Measurements from ENCODE around the gene MGAT1. TPM values are rescaled to one million over a fixed set of nuclear protein-coding genes. Genes with fewer than 3 reads are reported as not detected.
A peak's percentile ranks its signal among the peaks of the same experiment; 100 is the strongest.
"Not testable (repeated sequence)": the region's sequence is repeated elsewhere in the genome, so short reads cannot be mapped to it uniquely, and the experiment has no call there.

Gene MGAT1
- total and polyA plus RNA-seq, 8 donors = 53.4 to 96.3 (median 68.0) TPM

DNA sequence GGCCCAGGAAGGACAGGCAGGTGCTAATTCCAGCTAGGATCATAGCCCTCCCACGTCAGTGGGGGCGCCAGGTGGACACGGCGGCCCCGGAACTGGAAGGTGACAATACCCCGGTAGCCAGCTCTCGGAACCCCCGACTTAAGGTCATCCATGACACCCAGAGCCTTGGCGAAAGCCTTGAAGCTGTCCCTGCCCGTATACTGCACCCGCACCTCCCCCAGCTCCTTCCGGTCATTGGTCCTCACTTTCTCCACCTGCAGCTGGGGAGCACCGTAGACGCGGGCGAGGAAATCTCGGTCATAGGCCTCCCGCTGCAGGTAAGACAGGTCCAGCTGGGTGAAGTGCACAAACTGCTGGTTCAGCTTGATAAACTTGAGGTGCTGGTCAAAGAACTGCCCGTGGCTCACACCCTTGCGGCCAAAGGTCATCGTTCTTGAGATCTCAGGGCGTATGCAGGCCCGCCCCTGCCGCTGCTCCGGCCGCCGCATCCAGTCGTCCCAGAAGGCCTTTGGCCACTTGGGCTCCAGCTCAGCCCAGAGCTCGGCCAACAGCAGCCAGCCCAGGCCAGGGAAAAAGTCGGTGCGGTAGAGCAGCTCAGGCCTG, 10.9 kb downstream of the MGAT1 start:
- FAIRE-seq (no peak), ATAC-seq (no peak), DNase-seq (no peak)
- no peak overlapping the region for H3K27ac ChIP-seq
- intact Hi-C loops (cut with DNase I) = no loop called here
- TF ChIP-seq, protein P1, sequence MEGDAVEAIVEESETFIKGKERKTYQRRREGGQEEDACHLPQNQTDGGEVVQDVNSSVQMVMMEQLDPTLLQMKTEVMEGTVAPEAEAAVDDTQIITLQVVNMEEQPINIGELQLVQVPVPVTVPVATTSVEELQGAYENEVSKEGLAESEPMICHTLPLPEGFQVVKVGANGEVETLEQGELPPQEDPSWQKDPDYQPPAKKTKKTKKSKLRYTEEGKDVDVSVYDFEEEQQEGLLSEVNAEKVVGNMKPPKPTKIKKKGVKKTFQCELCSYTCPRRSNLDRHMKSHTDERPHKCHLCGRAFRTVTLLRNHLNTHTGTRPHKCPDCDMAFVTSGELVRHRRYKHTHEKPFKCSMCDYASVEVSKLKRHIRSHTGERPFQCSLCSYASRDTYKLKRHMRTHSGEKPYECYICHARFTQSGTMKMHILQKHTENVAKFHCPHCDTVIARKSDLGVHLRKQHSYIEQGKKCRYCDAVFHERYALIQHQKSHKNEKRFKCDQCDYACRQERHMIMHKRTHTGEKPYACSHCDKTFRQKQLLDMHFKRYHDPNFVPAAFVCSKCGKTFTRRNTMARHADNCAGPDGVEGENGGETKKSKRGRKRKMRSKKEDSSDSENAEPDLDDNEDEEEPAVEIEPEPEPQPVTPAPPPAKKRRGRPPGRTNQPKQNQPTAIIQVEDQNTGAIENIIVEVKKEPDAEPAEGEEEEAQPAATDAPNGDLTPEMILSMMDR (IDR thresholded peaks at IDR 0.05) = no peak
- no peak overlapping the region for H3K4me3 ChIP-seq
- H3K4me1 ChIP-seq = peaks cover 15 to 43% (median 16%) of the 10 kb centered on the region in 3 donors
- H3K27me3 ChIP-seq = no peaks in the 10 kb centered on the region
- no peaks in the 10 kb centered on the region for H3K9me3 ChIP-seq
- peaks cover 0 to 28% (median 9%) of the 10 kb centered on the region in 3 donors for H3K36me3 ChIP-seq
- 80 to 89% methylated on average over 31 of the region's 31 CpGs for WGBS, 2 donors

DNA sequence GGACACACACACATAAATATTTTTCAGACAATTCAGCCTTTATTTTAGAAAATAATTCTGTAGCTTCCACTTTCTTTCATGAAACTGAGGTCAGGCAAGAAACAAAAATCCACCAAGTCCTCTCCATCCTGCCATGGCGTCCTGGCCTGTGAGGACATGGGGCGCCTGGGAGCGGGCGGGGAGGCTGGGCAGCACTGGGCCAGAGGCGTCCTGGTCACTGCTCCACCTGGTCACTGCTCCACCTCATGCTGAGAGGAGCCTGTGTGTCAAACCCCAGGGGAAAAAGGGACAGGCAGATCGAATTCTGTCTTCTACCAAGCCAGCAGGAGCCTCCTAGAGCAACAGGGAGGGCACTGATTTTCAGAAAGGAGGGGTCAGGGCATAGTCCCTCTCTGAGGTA, 12.1 kb downstream of the MGAT1 start:
- H3K9me3 ChIP-seq = no peaks in the 10 kb centered on the region
- H3K4me3 ChIP-seq = no peak overlapping the region
- FAIRE-seq (no peak), ATAC-seq (no peak), DNase-seq (no peak)
- peaks cover 13 to 43% (median 27%) of the 10 kb centered on the region in 3 donors for H3K4me1 ChIP-seq
- H3K27ac ChIP-seq = peak overlapping the region in 2 of 4 donors; percentile 47 to 75
- H3K27me3 ChIP-seq = no peaks in the 10 kb centered on the region
- peaks cover 0 to 28% (median 9%) of the 10 kb centered on the region in 3 donors for H3K36me3 ChIP-seq
- WGBS, 2 donors = 83 to 87% methylated on average over 6 of the region's 6 CpGs
- intact Hi-C loops (cut with DNase I) = no loop called here
- TF ChIP-seq, protein P1 (IDR thresholded peaks at IDR 0.05) = no peak

DNA sequence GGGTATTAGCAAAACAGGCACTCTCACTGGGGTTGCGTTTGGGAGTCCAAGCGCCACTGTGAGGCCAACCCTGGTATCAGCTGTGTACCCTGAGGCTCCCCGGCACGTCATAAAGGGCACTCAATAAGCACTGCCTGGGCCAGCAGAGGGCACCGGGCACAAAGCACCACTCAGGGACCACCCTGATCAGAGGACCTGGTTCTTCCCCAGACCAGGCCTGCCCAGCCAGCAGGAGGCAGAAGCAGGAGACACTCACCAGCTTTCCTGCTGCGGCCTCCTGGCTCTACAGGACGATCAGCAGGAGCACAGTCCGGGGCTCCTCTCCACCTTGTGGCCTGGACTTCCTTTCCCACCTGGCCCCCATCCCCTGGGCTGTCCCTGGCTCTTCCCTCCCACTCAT, 12.6 kb downstream of the MGAT1 start:
- FAIRE-seq = no peak
- no peaks in the 10 kb centered on the region for H3K9me3 ChIP-seq
- TF ChIP-seq, protein P1 (IDR thresholded peaks at IDR 0.05) = no peak
- intact Hi-C loops (cut with DNase I) = no loop called here
- ATAC-seq = peak in 3 of 4 donors; percentile 20 to 43 (median 24)
- H3K4me3 ChIP-seq = no peak overlapping the region
- DNase-seq = peak in 2 of 6 donors; percentile 29 to 61
- H3K27me3 ChIP-seq = no peaks in the 10 kb centered on the region
- peaks cover 0 to 28% (median 9%) of the 10 kb centered on the region in 3 donors for H3K36me3 ChIP-seq
- H3K4me1 ChIP-seq = peaks cover 18 to 45% (median 32%) of the 10 kb centered on the region in 3 donors
- WGBS, 2 donors = 58 to 62% methylated on average over 8 of the region's 8 CpGs
- peak overlapping the region in 3 of 4 donors; percentile 47 to 75 (median 55) for H3K27ac ChIP-seq

DNA sequence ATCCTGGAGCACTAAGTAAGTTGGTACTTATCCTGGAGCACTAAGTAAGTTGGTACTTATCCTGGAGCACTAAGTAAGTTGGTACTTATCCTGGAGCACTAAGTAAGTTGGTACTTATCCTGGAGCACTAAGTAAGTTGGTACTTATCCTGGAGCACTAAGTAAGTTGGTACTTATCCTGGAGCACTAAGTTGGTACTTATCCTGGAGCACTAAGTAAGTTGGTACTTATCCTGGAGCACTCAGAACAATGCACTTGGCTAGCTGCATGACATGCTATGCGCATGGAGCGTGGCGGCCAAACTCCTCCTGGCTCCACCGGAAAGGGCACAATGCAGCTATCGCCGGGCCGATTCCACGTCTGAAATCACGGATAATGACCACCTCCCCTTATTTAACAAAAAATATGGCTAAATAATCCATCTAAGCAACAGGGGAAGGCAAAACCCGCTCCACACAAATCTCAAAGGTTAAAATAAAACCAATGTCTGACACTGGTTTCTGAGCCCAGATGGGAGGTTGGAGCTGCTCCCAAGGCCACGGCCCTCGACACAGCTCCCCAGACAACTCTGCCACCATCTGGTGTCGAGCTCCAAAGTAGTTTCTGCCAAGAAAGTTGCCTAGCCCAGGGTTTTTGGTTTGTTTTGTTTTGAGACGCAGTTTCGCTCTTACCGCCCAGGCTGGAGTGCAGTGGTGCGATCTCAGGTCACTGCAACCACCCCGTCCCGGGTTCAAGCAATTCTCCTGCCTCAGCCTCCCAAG, 13.8 kb downstream of the MGAT1 start:
- intact Hi-C loops (cut with DNase I) = loop anchor here in 1 of 3 donors (10.0 kb wide), 1 partner anchor 366 kb away; no protein-coding TSS in a partner anchor

DNA sequence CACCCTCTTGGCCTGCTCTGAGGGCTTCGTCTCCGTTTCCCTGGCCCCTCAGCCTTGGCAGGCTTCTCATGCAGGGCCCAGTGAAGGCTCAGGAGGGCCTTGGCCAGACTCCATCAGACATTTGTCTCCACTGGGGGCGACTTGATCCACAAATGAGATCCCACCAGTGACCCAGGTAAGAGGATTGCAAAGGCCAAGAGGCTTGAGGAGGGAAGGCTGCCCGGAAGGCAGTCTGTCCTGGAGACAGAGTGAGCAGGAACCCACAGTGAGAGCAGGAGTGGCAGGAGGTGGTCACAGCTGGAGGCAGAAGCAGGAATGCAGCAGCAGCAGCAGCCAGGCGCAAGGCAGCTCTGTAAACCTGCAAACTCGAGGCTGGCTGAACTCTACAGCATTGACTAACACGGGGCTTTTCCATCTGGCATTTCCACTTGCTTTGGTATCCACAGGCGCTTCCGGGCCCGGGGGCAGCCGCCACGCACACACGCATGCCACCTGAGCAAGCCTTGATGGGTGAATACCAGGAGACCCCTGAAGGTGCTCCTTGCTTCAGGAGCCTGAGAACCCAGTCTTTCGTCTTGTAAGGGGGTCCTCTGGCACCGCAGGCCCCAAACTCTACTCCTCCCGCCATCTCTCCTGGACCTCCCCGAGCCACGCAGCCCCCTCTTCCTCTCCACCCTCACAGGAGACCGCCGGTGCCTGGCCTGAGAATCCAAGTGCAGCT, 14.7 kb downstream of the MGAT1 start:
- intact Hi-C loops (cut with DNase I) = loop anchor here in 1 of 3 donors (10.0 kb wide), 1 partner anchor 367 kb away; no protein-coding TSS in a partner anchor
- Histone ChIP-seq H3K4me1 (peaks cover 21 to 47% (median 37%) of the 10 kb centered on the region in 3 donors), H3K9me3 (no peaks in the 10 kb centered on the region), H3K36me3 (peaks cover 0 to 27% (median 9%) of the 10 kb centered on the region in 3 donors), H3K4me3 (no peak overlapping the region), H3K27ac (peak overlapping the region in 2 of 4 donors; percentile 75 to 87), H3K27me3 (no peaks in the 10 kb centered on the region)
- 76 to 81% methylated on average over 20 of the region's 20 CpGs for whole genome bisulfite sequencing, 2 donors
- FAIRE-seq (no peak), ATAC-seq (no peak), DNase-seq (peak in 1 of 6 donors; percentile 57)
- TF ChIP-seq, protein P1 (IDR thresholded peaks at IDR 0.05) = no peak

More for the DNA sequence above, 13.8 kb downstream of the MGAT1 start:
- DNase-seq = peak in 5 of 6 donors; percentile 77 to 87 (median 82)
- 32 to 34% methylated on average over 19 of the region's 19 CpGs for WGBS, 2 donors
- H3K4me3 ChIP-seq, FAIRE-seq, H3K27me3 ChIP-seq, H3K9me3 ChIP-seq: not testable (repeated sequence)
- Histone ChIP-seq H3K36me3 (peaks cover 0 to 28% (median 9%) of the 10 kb centered on the region in 3 donors), H3K4me1 (peaks cover 21 to 50% (median 37%) of the 10 kb centered on the region in 3 donors), H3K27ac (peak overlapping the region; percentile 43 to 87 (median 65))
- ATAC-seq = peak; percentile 68 to 80 (median 74)

All from pancreas (tissue), 10 donors.